ENCODE measurements around the gene GJC1. TPM values are rescaled to one million over a fixed set of nuclear protein-coding genes. Genes with fewer than 3 reads are reported as not detected.

Gene GJC1
- polyA plus RNA-seq, 1 of the 3 experiments (the other 2 are of a cell fraction): 15.2 TPM

- H3K9ac ChIP-seq: 0 out of 2 replicates have a peak overlapping the region, but pooled peaks have one; percentile 17
- peaks cover 10% of the 10 kb centered on the region for H3F3A ChIP-seq (replicated peaks; ENCODE audit: insufficient read depth)
- H3K36me3 ChIP-seq (replicated peaks in 1 of 2; ENCODE audit: control insufficient read depth in 1 of 2, insufficient read depth in 2 of 2, low read length in 1 of 2): peaks cover 25 to 37% of the 10 kb centered on the region in 2 experiments
- H3K4me3 ChIP-seq (ENCODE audit: low read depth in 2 of 2, low read length in 1 of 2): no peak overlapping the region
- H4K20me1 ChIP-seq (ENCODE audit: insufficient read depth): peaks cover 29% of the 10 kb centered on the region
- no peaks in the 10 kb centered on the region for H3K27me3 ChIP-seq (ENCODE audit: insufficient read depth)
- H3K4me2 ChIP-seq: peak overlapping the region; percentile 42; the same call in 1 of the 2 replicates
- no peak for DNase-seq
- TF ChIP-seq PBX3 (IDR thresholded peaks at IDR 0.05) (no peak), EP300 (IDR thresholded peaks at IDR 0.05; ENCODE audit: borderline replicate concordance in 1 of 2, low read depth in 1 of 2, low read length in 1 of 2) (peak in 1 of 2 experiments; percentile 11; a peak in 1 of 4 replicates)
- CTCF ChIA-PET: interaction anchor here (0.9 to 7.0 kb wide), 4 partner anchors 10 to 48 kb away, joined by 3 to 37 read pairs (median 3); no protein-coding TSS in a partner anchor
- 70% methylated on average over 3 of the region's 3 CpGs for WGBS (ENCODE audit: low lambda C conversion rate)
- H3K4me1 ChIP-seq (ENCODE audit: control insufficient read depth in 1 of 2, insufficient read depth in 2 of 2, low read depth in 1 of 2, low read length in 1 of 2): peaks cover 6 to 11% of the 10 kb centered on the region in 2 experiments; a peak in 3 of 4 replicates
- H3K9me3 ChIP-seq: no peaks in the 10 kb centered on the region
- peak overlapping the region; percentile 5 to 44; a peak in 3 of 4 replicates for H3K27ac ChIP-seq (ENCODE audit: low read depth in 2 of 2, low read length in 1 of 2)
- H3K79me2 ChIP-seq (ENCODE audit: insufficient read depth): peaks cover 100% of the 10 kb centered on the region
- H2AFZ ChIP-seq (ENCODE audit: low read depth): no peak overlapping the region
- no peaks in the 10 kb centered on the region for H3K9me2 ChIP-seq
- POLR2A ChIA-PET: no interaction called here
Observed at GRCh38 chr17:44807817-44808155, 22.3 kb downstream of the GJC1 start.

GRCh38 chr17:44807093-44807816, 22.8 kb downstream of the GJC1 start:
- POLR2A ChIA-PET: no interaction called here
- no peaks in the 10 kb centered on the region for H3K9me3 ChIP-seq
- H3K9me2 ChIP-seq: no peaks in the 10 kb centered on the region
- H3K27me3 ChIP-seq (ENCODE audit: insufficient read depth): no peaks in the 10 kb centered on the region
- H3K4me1 ChIP-seq (ENCODE audit: control insufficient read depth in 1 of 2, insufficient read depth in 2 of 2, low read depth in 1 of 2, low read length in 1 of 2): peaks cover 6 to 11% of the 10 kb centered on the region in 2 experiments; a peak in 3 of 4 replicates
- no peak overlapping the region for H2AFZ ChIP-seq (ENCODE audit: low read depth)
- peaks cover 25 to 42% of the 10 kb centered on the region in 2 experiments for H3K36me3 ChIP-seq (replicated peaks in 1 of 2; ENCODE audit: control insufficient read depth in 1 of 2, insufficient read depth in 2 of 2, low read length in 1 of 2)
- no peak for DNase-seq
- CTCF ChIA-PET: interaction anchor here (7.0 kb wide), 1 partner anchor 27 kb away, joined by 37 read pairs; no protein-coding TSS in a partner anchor
- H3K4me3 ChIP-seq (ENCODE audit: low read depth in 2 of 2, low read length in 1 of 2): no peak overlapping the region
- H3K27ac ChIP-seq (ENCODE audit: low read depth in 2 of 2, low read length in 1 of 2): peak overlapping the region; percentile 5 to 44; a peak in 3 of 4 replicates
- H3K4me2 ChIP-seq: peak overlapping the region; percentile 42; the same call in 1 of the 2 replicates
- WGBS (ENCODE audit: low lambda C conversion rate): 80% methylated on average over 4 of the region's 4 CpGs
- 0 out of 2 replicates have a peak overlapping the region, but pooled peaks have one; percentile 17 for H3K9ac ChIP-seq
- H4K20me1 ChIP-seq (ENCODE audit: insufficient read depth): peaks cover 28% of the 10 kb centered on the region
- peaks cover 100% of the 10 kb centered on the region for H3K79me2 ChIP-seq (ENCODE audit: insufficient read depth)
- TF ChIP-seq TCF12 (IDR thresholded peaks at IDR 0.05) (no peak), RXRA (IDR thresholded peaks at IDR 0.05; ENCODE audit: borderline replicate concordance, low read depth) (no peak), FOSL2 (IDR thresholded peaks at IDR 0.05; ENCODE audit: borderline replicate concordance, low read depth) (no peak), CTCF (IDR thresholded peaks at IDR 0.05) (no peak), GATA2 (CRISPR knock-in tag; IDR thresholded peaks at IDR 0.05) (no peak), EZH2phosphoT487 (IDR thresholded peaks at IDR 0.05; ENCODE audit: borderline replicate concordance, low read depth) (no peak), RCOR1 (IDR thresholded peaks at IDR 0.05; ENCODE audit: low read length) (no peak), FOXJ3 (CRISPR knock-in tag; IDR thresholded peaks at IDR 0.05) (no peak)
- TF ChIP-seq, protein P1, sequence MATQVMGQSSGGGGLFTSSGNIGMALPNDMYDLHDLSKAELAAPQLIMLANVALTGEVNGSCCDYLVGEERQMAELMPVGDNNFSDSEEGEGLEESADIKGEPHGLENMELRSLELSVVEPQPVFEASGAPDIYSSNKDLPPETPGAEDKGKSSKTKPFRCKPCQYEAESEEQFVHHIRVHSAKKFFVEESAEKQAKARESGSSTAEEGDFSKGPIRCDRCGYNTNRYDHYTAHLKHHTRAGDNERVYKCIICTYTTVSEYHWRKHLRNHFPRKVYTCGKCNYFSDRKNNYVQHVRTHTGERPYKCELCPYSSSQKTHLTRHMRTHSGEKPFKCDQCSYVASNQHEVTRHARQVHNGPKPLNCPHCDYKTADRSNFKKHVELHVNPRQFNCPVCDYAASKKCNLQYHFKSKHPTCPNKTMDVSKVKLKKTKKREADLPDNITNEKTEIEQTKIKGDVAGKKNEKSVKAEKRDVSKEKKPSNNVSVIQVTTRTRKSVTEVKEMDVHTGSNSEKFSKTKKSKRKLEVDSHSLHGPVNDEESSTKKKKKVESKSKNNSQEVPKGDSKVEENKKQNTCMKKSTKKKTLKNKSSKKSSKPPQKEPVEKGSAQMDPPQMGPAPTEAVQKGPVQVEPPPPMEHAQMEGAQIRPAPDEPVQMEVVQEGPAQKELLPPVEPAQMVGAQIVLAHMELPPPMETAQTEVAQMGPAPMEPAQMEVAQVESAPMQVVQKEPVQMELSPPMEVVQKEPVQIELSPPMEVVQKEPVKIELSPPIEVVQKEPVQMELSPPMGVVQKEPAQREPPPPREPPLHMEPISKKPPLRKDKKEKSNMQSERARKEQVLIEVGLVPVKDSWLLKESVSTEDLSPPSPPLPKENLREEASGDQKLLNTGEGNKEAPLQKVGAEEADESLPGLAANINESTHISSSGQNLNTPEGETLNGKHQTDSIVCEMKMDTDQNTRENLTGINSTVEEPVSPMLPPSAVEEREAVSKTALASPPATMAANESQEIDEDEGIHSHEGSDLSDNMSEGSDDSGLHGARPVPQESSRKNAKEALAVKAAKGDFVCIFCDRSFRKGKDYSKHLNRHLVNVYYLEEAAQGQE (IDR thresholded peaks at IDR 0.05; ENCODE audit: low read depth, low read length): no peak
- H3F3A ChIP-seq (replicated peaks; ENCODE audit: insufficient read depth): peaks cover 10% of the 10 kb centered on the region
